ENCODE measurements around the gene PIGT. TPM values are rescaled to one million over a fixed set of nuclear protein-coding genes. Genes with fewer than 3 reads are reported as not detected.

PIGT gene
- 65.8 and 74.5 TPM in 2 replicates for total RNA-seq

DNA sequence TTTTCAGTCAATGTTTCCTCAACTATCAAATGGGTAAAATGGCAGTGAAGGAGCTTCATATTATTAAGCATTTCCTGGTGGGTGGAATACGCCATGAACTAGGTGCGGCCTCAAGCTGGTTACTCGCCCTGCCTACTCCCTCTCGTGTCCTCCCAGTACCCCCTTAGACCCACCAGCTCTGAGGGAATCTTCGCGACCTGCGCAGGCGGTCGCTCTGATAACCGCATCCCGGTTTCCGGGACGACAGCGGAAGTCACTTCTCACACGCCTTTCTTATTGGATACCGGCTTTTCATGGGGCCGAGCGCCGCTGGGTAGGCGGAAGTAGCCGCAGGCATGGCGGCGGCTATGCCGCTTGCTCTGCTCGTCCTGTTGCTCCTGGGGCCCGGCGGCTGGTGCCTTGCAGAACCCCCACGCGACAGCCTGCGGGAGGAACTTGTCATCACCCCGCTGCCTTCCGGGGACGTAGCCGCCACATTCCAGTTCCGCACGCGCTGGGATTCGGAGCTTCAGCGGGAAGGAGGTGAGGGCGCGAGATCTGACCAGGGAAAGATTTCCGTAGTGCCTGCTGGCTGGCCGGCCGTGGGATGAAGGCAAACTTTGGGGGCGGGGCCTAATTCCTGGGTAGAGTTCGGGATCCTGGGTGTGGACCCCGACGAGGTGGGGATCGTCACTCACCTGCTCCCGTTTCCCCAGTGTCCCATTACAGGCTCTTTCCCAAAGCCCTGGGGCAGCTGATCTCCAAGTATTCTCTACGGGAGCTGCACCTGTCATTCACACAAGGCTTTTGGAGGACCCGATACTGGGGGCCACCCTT, at the start of gene PIGT:
Gene PIGT, plus strand, starts transcription at position 320 of the 816 bp plus-strand sequence. Its CDS starts 16 bp downstream, at position 336.
- intact Hi-C loops (cut with micrococcal nuclease): loop anchor here (1.0 to 5.0 kb wide), 5 partner anchors 10 to 449 kb away; partner anchors contain the start of genes STK4 and SYS1
- H3K36me3 Mint-ChIP-seq (ENCODE audit: low read depth): peaks cover 35% of the 10 kb centered on the region
- POLR2A ChIA-PET: interaction anchor here (0.6 to 3.5 kb wide), 15 partner anchors 10 to 1734 kb away, joined by 3 to 41 read pairs (median 3); partner anchors contain the start of gene SYS1
- DNase-seq (peak; percentile 75), ATAC-seq (ENCODE audit: low read depth) (peak; percentile 86)
- peaks cover 58% of the 10 kb centered on the region for H3K4me1 Mint-ChIP-seq
- H3K9me3 Mint-ChIP-seq: no peaks in the 10 kb centered on the region
- peak within 1 kb of the TSS; percentile 96 for H3K4me3 Mint-ChIP-seq
- TF ChIP-seq, protein P1, sequence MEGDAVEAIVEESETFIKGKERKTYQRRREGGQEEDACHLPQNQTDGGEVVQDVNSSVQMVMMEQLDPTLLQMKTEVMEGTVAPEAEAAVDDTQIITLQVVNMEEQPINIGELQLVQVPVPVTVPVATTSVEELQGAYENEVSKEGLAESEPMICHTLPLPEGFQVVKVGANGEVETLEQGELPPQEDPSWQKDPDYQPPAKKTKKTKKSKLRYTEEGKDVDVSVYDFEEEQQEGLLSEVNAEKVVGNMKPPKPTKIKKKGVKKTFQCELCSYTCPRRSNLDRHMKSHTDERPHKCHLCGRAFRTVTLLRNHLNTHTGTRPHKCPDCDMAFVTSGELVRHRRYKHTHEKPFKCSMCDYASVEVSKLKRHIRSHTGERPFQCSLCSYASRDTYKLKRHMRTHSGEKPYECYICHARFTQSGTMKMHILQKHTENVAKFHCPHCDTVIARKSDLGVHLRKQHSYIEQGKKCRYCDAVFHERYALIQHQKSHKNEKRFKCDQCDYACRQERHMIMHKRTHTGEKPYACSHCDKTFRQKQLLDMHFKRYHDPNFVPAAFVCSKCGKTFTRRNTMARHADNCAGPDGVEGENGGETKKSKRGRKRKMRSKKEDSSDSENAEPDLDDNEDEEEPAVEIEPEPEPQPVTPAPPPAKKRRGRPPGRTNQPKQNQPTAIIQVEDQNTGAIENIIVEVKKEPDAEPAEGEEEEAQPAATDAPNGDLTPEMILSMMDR (IDR thresholded peaks at IDR 0.05): no peak
- H3K27ac Mint-ChIP-seq: peak within 1 kb of the TSS; percentile 98
- no peaks in the 10 kb centered on the region for H3K27me3 Mint-ChIP-seq
- CTCF ChIA-PET: interaction anchor here (1.0 to 5.7 kb wide), 7 partner anchors 21 to 355 kb away, joined by 3 to 39 read pairs (median 4); partner anchors contain the start of gene SYS1

DNA sequence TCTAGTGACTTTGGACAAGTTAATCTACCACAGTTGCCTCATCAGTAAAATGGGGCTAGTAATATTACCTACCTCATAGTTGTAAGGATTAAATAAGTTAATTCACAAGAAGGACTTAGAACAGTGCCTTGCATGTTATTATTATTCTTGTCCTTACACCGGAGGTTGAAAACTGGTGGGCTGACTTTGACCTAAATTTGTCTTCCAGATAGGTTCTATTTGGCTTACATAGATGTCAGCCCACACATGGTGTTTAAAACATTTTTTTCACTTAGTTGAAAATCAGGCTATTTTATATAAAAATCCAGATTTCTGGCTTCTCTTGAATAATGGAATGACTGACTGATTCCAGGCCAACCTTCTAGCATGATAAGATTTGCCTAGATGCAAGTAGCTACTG, 49.7 kb upstream of the PIGT start:
- Mint-ChIP-seq H3K27ac (no peak overlapping the region), H3K4me3 (no peak overlapping the region), H3K27me3 (no peaks in the 10 kb centered on the region), H3K4me1 (peaks cover 82% of the 10 kb centered on the region), H3K9me3 (no peaks in the 10 kb centered on the region), H3K36me3 (ENCODE audit: low read depth) (peaks cover 54% of the 10 kb centered on the region)
- ATAC-seq (ENCODE audit: low read depth) (no peak), DNase-seq (no peak)
- TF ChIP-seq, protein P1 (IDR thresholded peaks at IDR 0.05): no peak
- CTCF ChIA-PET: interaction anchor here (0.6 to 22.9 kb wide), 2 partner anchors 69 to 829 kb away, joined by 4 to 534 read pairs; no protein-coding TSS in a partner anchor
- intact Hi-C loops (cut with micrococcal nuclease): loop anchor here (5.0 to 10.0 kb wide), 3 partner anchors 399 to 989 kb away; partner anchors contain the start of gene STK4
- POLR2A ChIA-PET: interaction anchor here (4.4 to 6.1 kb wide), 2 partner anchors 51 to 70 kb away, joined by 41 to 74 read pairs; partner anchors contain the start of gene PIGT

DNA sequence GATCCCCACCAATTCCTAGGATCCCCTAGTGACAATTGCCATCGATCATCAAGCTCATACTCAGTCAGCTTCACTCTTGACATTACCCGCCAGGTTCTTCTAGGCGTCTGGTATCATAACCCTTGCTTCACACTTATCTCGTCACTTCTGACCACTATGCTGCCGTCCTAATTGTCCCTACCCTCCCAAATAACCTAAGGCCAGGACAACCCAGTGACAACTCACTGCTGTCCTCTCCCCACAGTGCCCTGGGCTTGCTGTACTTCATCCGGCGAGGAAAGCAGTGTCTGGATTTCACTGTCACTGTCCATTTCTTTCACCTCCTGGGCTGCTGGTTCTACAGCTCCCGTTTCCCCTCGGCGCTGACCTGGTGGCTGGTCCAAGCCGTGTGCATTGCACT, 49.3 kb upstream of the PIGT start:
- Mint-ChIP-seq H3K27me3 (no peaks in the 10 kb centered on the region), H3K9me3 (no peaks in the 10 kb centered on the region), H3K4me3 (peak overlapping the region; percentile 41), H3K4me1 (peaks cover 86% of the 10 kb centered on the region), H3K36me3 (ENCODE audit: low read depth) (peaks cover 56% of the 10 kb centered on the region), H3K27ac (peak overlapping the region; percentile 86)
- no peak for ATAC-seq (ENCODE audit: low read depth)
- intact Hi-C loops (cut with micrococcal nuclease): loop anchor here (5.0 to 10.0 kb wide), 3 partner anchors 399 to 988 kb away; partner anchors contain the start of gene STK4
- POLR2A ChIA-PET: interaction anchor here (3.0 to 6.1 kb wide), 3 partner anchors 50 to 70 kb away, joined by 29 to 74 read pairs (median 41); partner anchors contain the start of gene PIGT
- TF ChIP-seq, protein P1 (IDR thresholded peaks at IDR 0.05): no peak
- CTCF ChIA-PET: interaction anchor here (0.6 to 22.9 kb wide), 3 partner anchors 68 to 829 kb away, joined by 4 to 534 read pairs (median 9); no protein-coding TSS in a partner anchor
- no peak for DNase-seq

DNA sequence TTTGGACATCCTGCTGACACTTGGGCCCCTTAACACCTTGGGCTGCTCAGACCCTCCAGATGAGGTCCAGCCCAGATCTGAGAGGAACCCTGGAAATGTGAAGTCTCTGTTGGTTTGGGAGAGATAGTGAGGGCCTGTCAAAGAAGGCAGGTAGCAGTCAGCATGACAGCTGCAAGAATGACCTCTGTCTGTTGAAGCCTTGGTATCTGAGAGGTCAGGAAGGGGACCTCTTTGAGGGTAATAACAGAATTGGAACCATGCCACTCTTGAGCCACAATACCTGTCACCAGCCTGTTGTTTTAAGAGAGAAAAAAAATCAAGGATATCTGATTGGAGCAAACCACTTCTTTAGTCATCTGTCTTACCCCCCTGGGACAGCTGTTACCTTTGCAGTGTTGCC, 48.8 kb upstream of the PIGT start:
- peak overlapping the region; percentile 86 for H3K27ac Mint-ChIP-seq
- ATAC-seq (ENCODE audit: low read depth) (no peak), DNase-seq (no peak)
- ChIA-PET POLR2A (interaction anchor here (1.6 to 6.1 kb wide), 4 partner anchors 39 to 70 kb away, joined by 6 to 41 read pairs (median 21); partner anchors contain the start of gene PIGT), CTCF (interaction anchor here (0.6 to 22.9 kb wide), 3 partner anchors 68 to 828 kb away, joined by 4 to 534 read pairs (median 9); no protein-coding TSS in a partner anchor)
- peak overlapping the region; percentile 41 for H3K4me3 Mint-ChIP-seq
- peaks cover 90% of the 10 kb centered on the region for H3K4me1 Mint-ChIP-seq
- TF ChIP-seq, protein P1 (IDR thresholded peaks at IDR 0.05): no peak
- no peaks in the 10 kb centered on the region for H3K9me3 Mint-ChIP-seq
- H3K27me3 Mint-ChIP-seq: no peaks in the 10 kb centered on the region
- peaks cover 56% of the 10 kb centered on the region for H3K36me3 Mint-ChIP-seq (ENCODE audit: low read depth)
- intact Hi-C loops (cut with micrococcal nuclease): loop anchor here (5.0 to 10.0 kb wide), 3 partner anchors 400 to 988 kb away; partner anchors contain the start of gene STK4

All from activated B cell treated with CpG ODN at 0.5 μM for 24 hours (primary cell).